ENCODE data around the gene TMEM238L.

TMEM238L gene

DNA sequence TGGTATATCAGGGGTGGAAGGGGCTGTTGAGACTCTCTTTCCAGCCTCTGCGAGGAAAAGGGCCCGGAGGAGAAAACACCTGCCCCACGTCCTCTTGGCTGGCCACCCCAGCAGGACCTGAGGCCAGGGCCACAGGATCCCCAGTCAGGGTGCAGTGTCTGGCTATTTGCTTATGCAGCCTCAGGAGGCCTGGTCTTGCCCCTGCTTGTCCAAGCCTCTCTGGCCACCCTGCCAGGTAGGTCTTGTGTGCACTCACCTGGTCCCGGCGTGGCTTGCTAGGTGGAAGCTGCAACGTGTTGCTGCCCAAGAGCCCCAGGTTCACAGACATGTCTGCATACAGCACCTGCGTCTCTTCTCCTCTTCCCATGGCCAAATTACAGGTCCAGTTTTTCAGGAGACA is 549 bp downstream of the TMEM238L start:
- DNase-seq: no peak

- no peak for DNase-seq
Observed at GRCh38 chr17:10802496-10803284, 1.2 kb downstream of the TMEM238L start.

DNA sequence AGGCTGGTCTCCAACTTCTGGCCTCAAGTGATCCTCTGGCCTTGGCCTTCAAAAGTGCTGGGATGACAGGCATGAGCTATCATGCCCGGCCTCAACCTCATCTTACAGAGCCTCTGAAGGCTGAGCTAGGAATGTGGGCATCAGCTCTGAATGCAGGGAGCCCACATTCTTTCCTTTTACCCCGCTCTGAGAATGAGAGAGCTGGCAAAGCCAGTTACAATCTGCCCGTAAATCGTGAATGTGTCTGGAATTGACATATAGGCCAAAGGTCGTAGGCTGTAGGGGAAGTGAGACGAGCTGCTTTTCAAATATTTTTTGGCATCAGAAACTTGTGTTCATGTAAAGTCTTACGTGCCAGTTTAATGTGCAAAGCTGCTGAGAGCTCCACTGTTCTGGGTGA is 4.5 kb downstream of the TMEM238L start:
- no peak for DNase-seq

- DNase-seq: no peak
Observed at GRCh38 chr17:10798910-10799309, 5.0 kb downstream of the TMEM238L start.

DNA sequence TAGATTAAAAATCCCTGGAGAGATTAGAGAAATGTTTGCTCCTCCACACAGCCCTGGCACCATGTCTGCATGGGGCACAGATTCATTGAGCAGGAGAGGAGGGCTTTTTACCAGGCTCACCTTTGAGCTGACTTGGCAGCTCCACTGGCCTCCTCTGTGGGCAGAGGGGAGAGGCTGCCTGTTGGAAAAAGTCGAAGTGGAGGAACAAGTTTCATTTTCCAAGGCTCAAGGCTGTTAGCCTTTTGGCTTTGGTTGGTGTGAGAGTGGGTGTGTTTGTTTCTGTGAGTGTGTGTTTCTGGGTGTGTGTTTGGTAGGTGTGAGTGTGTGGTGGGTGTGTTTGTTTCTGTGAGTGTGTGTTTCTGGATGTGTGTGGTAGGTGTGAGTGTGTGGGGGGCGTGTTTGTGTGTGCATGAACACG is 5.6 kb downstream of the TMEM238L start:
- DNase-seq: no peak

- DNase-seq: no peak
Observed at GRCh38 chr17:10797476-10798328, 6.2 kb downstream of the TMEM238L start.

DNA sequence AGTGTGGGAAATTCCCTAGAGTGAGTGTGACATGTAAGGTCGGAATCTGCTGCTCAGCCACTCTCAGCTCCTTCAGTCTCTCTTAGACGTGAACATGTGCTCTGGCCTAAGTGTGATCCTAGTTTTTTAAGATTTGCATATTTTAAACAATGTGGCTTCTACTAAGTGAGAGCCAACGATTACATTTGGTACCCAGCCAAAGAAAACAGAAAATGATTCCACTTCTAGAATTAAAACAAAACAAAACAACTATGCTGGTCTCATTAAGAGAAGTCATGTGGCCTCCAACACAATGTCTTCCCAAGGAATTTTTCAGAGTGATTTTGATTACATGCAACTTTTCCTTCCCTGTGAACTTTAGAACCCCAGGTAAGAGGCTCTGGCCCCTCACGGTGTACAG is 10.1 kb downstream of the TMEM238L start:
- no peak for DNase-seq

- no peak for DNase-seq
Observed at GRCh38 chr17:10793256-10793655, 10.6 kb downstream of the TMEM238L start.

- no peak for DNase-seq
Observed at GRCh38 chr17:10792151-10792550, 11.7 kb downstream of the TMEM238L start.

DNA sequence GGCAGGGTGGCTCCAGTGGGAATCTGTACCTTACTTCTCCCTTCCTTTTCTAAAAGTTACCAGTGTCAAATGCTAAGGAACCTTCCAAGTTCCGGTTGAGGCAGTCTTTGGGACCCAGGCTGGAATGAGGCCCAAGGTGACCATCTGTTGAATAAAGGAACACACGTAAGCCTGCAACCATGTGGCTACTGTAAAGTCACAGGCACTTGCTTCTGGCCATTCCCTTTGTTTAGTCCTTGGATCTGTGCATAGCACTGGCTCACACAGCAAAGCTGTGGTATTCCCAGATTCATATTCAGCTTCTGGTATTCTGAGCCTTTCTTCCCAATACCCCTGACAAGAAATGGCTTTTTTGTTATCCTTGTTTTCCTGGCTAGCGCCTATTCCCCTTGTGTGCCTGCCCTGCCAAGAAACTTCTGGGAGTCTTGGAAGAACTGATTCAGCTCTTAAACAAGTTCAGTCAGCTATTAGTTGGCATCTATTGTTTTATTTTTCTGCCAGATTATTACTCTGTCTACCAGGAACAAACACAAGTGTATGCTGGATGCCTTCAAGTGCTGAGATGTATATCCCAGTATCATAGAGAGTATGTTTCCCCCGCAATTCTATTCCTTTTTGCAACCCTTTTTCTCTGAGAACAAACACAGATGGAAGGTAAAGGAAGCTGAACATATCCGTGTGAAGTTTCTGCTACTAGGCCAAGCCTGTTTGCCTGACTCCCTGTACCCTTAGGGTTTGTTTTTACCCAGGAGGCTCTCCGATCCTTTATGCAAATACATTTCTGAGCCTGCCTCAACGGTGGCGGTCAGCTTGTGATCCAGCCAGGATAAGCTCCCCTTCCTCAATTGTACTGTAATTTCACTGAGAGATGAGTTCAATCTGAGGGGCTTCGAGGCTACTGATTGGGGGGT is 13.2 kb downstream of the TMEM238L start:
- DNase-seq: no peak

DNA sequence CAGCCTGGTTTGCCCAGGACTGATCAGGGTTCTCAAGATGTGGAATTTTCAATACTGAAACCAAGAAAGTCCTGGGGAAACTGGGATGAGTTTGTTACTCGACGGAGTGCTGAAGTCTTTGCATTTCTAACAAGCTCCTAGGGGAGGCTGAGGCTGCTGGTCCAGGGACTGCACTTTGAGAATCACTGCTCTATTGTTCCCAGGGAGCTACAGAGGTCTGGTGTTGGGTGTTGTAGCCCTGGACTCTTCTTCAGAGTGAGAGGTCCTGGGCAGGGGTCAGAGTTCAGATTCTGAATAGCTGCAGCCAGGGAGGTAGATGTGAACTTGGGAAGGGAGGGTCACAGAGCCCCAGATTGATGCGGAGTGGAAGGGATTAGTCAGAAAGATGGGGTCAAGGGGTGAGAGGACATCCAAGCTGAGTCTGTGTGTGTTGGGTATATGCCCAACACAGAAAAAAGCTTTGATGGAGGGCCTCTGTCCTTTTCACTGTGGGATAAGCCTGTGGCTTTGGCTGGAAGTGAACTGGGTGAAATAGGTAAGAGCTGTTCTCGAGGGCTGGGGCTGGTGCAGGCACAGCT is 14.1 kb downstream of the TMEM238L start:
- DNase-seq: no peak

DNA sequence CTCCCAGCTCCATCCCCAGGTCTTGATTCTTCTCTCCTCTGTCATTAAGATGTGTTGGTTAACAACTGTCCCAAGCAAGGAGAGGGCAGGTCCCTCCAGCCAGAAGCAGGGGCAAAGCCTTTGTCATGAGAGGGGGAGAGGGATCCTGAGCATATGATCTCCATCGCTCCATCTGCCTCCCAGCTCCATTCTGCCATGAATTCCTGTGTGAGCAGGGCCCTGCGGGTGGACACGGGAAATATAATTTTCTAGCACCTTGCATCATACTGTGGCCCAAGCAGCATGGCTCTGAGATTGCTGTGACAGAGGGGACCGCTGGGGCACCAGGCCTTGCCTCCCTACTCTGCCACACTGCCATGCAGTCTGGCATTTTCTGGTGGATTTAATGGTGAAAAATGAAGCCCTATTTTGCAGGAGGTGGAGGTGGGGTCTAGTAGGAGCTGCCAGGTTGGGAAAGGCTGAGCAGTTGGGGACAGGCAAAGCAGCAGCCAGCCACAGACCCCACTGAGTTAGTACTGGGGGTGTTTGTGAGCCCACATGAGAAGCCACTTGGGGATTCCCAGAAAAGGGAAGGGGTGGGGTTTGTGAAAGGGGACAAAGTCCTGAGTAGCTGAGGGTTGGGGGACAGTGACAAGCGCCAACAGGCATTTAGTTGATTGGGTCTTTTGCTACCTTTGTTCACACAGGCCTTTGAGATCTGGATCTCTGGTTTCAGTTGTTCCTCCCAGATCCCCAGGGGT is 16.4 kb downstream of the TMEM238L start:
- no peak for DNase-seq

GRCh38 chr17:10785295-10785694 is 18.6 kb downstream of the TMEM238L start:
- DNase-seq: no peak

DNA sequence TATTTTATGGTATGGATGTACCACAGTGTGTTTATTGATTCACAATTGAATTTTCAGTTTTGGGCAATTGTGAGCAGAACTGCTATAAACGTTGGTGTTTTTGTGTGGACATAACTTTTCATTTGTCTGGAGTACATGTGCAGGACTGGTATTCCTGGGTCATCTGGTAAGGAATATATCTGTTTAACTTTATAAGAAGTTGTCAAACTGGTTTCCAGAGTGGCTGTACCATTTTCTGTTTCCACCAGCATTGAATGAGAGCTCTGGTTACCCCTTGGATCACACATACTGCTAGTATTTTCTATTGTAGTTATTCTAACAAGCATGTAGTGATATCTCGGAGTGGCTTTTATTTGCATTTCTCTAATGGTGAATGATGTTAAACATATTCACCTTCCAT is 24.3 kb downstream of the TMEM238L start:
- no peak for DNase-seq

- no peak for DNase-seq
Observed at GRCh38 chr17:10777890-10778289, 26.0 kb downstream of the TMEM238L start.

- no peak for DNase-seq
Observed at GRCh38 chr17:10777131-10777807, 26.6 kb downstream of the TMEM238L start.

DNA sequence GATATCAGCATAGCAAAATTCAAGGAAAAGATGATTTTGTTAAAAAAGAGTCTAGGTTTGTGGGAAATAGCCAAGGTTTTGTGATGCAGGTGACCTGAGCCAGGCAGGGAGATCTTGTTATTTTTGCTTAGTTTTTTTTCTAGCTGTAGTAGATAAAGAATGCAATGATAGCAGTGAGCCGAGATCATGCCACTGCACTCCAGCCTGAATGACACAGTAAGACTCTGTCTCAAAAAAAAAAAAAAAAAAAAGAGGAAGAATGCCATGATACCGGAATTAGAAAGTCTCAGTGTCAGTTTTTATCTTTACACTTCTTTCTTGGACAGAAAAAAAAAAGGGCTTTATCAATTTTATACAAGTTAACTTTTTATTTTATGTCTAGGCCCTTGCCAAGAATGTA is 27.5 kb downstream of the TMEM238L start:
- no peak for DNase-seq

GRCh38 chr17:10775740-10776356 is 28.1 kb downstream of the TMEM238L start:
- DNase-seq: no peak

- DNase-seq: no peak
Observed at GRCh38 chr17:10775058-10775457, 28.8 kb downstream of the TMEM238L start.

DNA sequence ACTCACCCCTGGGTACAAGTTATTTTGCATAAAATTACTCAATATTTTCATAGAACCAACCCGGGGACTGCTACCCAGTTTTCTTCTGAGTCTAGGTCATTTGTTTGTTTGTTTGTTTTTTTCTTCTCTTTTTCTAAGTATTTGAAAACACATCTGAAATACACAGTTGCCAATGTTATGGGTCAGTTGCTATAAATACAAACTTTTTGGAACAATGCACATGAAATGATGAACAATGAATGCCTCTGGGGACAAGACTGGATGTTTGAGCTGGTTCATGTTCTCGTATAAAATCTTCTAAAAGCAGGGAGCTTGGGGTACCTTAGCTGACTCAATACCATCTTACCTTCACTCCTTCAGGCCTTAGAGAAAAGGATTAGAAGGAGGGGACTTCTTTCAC is 30.5 kb downstream of the TMEM238L start:
- DNase-seq: no peak

Measured in CD4-positive, alpha-beta T cell treated with Interleukin-17A for 1 hour (primary cell).